Measurements from ENCODE around the gene NEK3.
A peak's percentile ranks its signal among the peaks of the same experiment; 100 is the strongest.
"Not testable (repeated sequence)": the region's sequence is repeated elsewhere in the genome, so short reads cannot be mapped to it uniquely, and the experiment has no call there.

NEK3 gene

DNA sequence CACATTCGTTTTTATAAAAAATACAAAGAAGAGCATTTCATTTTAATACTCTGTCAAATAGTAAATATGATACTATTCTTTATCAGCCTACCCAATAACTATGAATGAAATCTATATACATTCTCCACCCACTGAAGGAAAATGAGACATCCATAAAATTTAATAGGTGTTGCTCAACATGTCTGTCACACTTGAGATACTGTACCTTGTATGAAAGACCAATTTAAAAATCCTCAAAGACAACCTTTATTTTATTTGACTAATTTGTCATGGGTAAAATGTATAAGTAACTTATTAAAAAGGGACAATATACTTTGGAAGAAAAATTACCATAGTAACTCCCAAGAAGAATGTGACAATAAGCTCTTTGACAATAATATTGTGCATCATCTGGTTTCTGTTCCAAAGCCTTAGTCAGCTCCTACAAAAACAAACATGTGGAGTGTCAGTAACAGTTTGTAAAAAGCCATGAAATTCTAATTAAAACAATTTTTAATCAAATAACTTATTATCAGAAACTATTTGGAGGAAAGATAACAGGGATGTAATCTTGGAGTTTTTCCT is 11.5 kb upstream of the NEK3 start:
- DNase-seq (ENCODE audit: low read depth) = not testable (repeated sequence)

DNA sequence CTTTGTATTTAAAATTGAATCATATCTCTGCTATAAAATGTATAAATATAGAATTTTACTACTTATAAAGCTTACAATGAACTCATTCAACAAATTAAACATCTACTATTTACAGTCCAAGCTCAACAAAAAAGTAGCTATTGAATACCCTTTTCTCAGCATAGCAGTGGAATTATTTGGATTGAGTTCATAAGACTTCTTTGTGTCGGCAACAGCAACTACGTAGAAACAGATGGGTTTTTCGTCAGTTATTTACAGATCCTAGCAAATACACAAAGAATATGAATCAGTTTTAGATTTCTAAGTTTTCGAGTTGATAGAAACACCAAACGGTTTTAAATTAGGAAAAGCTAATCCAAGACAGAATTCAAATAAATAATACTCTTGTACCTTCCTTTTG is 10.4 kb upstream of the NEK3 start:
- no peak for DNase-seq (ENCODE audit: low read depth)

DNA sequence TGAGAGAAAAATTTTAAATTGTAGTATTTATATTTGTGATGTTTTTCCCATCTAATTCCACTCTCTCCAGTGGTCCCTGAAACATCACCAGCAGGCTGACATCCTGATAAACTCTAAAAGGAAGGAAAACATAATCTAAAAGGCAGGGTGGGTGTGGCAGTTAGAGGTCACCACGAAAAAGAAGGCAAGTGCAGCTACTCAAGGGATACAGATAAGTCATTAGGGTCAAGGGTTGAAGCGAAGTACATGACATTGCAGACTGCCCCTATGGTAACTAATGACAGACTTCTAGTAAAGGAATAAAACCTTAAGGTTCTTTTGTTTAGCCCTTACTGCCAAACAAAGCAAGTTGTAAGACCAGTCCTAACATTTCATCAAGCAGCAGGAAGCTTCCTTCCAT is 6.0 kb upstream of the NEK3 start:
- no peak for DNase-seq (ENCODE audit: low read depth)

DNA sequence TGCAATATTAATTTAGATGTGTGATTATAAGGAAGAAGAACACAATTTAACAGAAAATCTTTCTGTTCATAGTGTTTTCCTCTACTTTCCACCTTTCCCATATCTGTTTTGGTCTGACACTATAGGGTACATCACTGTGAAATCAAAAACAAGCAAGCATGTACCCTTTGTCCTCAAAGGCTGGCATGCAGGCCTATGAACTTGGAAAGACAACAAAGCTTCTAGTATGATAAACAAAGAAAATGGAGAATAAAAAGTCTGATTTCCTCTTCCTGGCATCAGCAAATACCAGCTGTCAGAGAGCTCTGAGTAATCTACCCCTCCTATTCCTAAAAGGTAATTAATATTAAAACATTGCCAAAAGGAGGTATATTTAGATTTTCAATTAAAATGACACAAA is 5.6 kb upstream of the NEK3 start:
- DNase-seq (ENCODE audit: low read depth) = no peak

DNA sequence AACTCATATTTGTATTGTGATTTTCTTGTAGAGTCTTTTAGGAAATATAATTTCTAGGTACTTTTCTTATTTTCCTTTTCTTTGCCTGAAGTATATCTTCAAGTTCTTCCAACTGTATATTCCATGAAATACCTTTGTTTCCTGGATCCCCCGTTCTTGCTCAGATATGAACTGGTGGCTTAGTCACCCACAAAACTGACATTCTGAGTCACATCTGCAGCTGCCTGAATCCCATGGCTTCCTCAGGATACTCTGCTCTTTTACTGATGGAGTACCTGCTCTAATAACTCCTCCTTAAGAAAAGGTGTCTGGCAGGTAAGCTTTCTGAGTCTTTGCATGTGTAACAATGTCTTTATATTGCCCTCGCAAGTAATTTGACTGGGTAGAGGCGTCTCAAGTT is 4.5 kb upstream of the NEK3 start:
- DNase-seq (ENCODE audit: low read depth) = not testable (repeated sequence)

DNA sequence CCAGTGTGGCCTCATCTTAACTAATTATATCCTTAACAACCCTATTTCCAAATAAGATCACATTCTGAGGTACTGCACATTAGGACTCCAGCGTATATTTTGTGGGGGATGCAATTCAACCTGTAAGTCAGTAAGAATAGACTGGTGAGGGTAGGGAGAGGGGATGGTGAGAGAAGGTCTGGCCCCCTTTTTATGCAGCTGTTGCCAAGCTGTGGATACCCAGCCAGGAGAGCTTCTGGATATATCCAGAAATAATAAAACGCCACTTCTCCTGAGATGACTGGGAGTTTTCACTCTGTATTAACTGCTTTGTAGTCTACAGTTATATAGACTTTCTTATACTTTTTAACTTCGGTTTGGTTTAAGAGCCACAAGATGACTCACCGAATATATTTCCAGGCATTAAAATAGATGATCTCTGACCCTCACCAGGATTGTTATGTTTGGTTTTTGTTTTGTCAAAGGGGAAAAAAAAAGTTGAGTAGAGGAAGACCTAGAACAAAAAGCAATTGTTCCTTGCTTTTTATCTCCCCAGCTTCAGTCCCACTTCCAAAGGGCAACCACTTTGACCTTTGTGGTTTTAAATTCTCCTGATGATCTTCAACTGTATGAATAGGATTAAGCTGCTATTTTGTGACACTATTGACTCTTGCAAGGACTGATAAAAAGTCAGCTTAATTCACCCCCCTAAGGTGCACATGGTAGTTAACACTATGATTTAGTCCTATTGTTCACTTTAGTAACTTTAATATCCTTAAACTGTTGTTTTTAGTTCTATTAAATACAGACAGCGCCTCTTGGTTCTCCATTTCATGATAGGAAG is 3.1 kb upstream of the NEK3 start:
- DNase-seq (ENCODE audit: low read depth) = no peak

DNA sequence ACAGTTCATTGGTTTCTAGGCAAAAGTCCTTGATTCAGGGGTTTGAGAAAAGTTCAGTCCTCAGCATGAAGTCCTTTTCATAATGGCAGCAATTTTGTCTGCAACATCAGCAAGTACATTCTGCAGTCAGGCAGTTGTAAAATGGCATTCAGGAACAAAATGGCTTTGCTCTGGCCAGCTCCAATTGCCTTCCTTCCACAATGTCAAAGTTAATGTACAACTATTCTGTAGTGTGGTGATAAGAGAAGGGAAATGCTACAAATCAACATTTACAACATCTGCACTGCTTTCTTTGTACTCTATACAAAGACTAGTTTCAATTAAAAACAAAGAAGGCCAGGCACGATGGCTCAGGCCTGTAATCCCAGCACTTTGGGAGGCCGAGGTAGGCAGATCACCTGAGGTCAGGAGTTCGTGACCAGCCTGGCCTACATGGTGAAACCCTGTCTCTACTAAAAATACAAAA is 1.8 kb upstream of the NEK3 start:
- DNase-seq (ENCODE audit: low read depth) = no peak

DNA sequence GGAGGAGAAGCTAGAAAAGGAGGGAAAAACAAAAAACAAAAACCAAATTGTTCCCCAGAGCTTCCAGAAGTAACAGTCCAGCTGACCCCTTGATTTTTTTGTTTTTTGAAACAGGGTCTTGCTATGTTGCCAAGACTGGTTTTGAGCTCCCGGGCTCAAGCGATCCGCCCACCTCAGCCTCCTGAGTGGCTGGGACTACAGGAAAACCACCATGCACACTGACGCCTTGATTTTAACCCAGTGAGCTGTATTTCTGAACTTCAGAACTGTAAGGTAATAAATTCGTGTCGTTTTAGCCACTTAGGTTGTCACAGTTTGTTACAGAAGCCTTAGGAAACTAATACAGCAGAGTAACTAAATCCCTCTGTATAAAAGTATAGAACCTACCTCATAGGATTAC is 1.1 kb upstream of the NEK3 start:
- no peak for DNase-seq (ENCODE audit: low read depth)

DNA sequence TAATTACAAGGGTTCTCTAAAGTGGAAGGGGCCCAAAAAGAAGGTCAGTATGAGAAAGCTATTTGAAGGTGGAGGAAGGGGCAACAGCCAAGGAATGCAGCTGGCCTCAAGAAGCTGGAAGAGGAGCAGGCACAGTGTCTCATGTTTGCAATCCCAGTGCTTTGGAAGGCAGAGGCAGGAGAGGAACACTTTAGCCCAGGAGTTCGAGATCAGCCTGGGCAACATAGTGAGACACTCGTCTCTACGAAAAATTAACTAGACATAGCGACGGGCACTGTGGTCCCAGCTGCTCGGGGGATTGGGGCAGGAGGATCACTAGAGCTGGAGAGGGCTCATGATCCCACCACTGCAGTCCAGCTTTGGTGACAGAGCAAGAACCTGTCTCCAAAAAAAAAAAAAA is 656 bp upstream of the NEK3 start:
- DNase-seq (ENCODE audit: low read depth) = no peak

DNA sequence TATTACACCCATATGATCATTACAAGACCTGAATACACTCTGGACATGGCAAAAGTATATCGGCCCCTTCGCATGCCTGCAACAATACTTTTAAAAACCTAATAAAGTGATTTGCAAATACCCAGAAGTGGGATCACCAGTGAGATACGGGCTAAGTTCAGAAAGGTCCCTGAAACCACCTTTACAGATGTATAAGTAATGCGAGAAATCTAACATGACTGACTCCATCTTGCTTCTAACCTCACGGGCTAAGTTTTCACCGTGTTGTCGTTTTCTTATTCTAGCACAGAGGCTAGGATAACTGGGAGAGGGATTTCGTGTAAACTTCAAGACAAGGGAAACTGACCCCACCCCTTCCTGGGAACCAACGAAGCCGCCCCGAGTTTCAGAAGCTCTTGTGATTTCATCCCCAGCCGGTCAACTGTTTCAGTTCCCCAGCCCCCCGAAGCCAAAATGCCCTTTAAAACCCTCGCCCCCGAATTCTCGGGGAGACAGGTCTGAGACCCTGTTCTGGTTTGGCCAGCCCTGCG is 703 bp downstream of the NEK3 start:
- no peak for DNase-seq (ENCODE audit: low read depth)

DNA sequence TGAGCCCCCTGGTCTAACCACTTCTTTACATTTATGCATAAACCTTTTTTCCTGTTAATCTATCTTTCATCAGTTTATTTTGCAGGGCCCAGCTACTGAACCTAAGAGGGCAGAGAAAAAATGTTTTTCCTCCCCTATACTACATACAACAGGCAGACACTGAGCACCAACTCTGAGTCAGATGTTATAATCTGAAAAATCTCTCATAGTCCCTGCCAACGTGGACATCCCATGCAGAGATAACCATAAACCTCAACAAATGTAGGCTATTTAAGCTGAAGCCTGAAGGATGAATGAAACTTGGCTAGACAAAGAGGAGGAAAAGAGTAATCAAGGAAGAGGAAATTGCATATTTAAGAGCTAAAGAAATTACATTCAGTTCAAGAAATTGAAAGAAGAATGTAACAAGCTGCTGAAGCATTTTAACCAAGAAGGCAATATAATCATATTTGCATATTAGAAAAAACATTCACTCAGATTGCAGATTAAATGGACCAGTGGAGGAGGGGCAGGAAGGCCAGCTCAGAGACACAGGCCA is 2.6 kb downstream of the NEK3 start:
- DNase-seq (ENCODE audit: low read depth) = no peak

DNA sequence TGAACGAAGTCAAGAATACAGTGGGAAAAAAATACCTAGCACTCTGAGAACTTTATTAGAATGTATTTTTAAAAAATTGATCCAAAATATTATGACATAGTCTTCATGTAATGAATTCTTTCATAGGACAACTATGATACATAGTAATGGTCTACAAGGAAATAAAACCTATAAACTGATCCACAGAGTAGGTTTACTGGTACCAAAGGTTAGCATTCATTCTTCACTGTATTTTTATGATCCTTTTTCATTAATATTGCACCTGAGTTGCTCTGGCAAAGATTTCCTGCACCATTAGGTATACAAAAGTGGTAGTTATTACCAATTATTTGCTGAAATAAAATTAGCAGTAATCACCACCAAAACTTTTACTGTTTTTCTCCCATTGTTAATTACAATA is 4.2 kb downstream of the NEK3 start:
- DNase-seq (ENCODE audit: low read depth) = no peak

DNA sequence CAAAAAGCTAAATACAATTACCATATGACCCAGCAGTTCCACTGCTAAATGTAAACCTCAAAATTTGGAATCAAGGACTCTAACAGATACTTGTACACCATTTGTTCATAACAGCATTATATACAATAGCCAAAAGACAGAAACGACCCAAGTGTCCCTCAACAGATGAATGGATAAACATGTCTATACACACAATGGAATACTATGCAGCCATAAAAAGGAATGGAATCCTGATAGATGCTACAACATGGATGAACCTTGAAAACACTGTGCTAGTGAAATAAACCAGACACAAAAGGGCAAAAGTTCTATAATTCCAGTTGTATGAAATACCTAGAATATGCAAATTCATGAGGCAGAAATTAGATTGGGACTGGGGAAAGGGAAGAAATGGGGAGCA is 12.2 kb downstream of the NEK3 start:
- no peak for DNase-seq (ENCODE audit: low read depth)

DNA sequence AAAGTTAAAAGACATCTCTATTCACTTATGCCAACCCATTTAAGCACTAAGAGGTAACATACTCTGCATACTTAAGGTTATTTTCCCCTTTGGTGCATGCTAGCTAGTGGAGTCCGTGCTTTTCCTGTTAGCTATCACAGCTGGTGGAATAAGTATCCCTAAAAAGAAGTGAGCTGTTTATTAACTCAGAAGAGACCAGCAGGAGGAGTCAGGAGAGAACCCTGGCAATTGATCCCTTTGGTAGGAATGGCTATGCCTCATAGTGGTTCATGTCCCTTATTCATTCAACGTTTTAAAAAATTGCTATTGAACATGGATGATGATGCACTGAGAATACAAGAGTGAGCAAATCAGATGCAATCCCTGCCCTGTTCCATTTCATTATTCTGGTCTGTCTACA is 18.1 kb downstream of the NEK3 start:
- DNase-seq (ENCODE audit: low read depth) = no peak

DNA sequence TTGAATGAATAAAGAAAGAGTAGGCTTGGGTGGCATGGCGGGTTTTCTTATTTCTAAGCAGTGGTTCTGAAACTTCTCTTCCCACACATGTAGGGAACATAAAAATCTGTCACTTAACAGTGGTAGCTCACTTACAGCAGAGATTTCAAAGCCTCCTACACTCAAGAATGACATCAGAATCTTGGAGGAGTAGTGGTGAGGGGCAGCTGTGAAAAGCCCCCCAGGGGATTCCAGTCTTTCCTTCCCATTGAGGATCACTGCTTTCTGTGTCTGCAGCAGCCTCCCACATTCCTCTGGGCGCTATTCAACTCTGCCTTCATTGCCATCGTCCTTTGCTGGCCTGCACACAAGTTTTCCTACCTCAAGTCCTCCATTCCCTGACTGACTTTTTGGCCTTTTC is 21.9 kb downstream of the NEK3 start:
- no peak for DNase-seq (ENCODE audit: low read depth)

DNA sequence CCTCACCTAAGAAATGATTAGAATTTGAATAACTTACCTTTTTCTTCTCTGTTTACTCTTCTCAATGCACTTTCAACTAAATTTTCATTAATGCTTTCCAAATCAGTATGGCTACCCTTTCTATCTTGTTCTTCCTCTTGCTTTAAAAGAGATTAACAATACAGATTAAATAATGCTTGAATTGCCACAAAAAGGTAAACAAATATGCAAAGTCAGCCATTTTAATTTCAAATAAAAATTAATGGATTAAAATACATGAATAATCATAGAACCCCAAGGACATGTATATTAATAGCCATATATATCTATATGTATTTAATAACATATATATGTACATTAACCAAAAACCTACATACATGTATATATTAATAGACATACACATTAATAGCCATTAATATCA is 22.6 kb downstream of the NEK3 start:
- no peak for DNase-seq (ENCODE audit: low read depth)

DNA sequence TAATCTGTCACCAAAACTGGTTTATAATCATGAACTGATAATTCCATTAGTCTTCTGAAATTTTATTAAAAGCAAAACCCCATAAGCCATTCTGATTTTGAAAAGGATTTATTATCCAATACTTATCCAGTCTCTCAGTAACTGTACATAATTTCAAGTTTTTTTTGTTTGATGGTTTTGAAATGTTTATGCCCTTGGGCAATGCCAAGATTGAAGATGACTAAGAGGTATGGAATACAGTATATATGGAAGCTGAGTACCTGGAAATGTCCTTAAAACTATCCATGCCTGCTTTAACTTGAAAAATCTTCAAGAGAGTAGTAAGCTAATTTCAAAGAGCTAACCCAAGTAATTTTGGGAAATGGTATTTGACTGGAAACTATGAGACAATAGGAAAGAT is 28.8 kb downstream of the NEK3 start:
- DNase-seq (ENCODE audit: low read depth) = no peak

DNA sequence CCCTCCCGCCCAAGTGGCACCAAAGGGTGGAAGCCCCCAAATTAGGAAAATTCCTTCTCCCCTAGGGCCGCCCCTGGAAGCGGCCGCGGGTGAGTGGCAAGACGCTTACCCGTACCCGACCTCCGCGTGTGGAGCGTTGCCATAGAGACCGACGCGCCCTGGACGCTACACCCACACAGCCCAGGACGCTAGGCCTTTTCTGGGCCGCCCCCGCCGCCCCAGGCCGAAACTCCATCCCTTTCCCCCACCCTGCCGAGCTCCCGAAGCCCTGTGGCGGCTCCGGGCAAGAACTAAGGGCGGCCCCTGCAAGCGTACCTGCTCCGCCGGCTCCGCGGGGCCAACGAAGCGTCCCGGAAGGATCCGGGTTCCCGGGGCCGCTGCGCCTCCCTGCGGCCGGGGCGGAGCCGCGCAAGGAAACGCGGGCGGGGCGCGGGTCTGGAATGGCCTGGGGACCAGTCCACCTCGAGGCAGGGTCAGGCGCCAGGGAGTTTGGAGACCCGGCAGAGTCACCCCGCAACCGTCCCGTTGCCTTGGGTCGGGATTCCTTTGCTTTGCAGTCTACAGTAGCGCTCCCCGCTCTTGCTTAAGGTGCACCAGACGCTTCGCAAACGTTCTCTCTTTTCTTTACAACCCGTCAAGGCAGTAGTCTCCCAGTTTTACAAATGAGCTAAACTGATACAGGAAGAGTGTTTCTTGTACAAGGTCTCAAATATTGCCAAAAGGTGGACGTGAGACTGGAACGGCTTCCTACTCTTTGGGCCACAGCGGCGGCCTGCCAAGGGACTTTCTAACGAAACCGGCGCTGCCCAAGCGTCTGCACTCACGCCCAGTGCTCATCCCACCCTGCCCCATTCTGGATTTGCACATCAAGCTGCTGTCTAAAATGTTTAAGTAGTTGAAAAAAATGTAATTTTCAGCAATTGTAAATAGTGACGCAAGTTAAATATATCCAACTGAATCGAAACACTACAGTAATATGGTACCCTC is 30.4 kb downstream of the NEK3 start, which contains the start of gene NEK5:
Gene NEK5 (minus strand): TSS at position 360 of the 987 bp plus-strand sequence. CDS start 1,591 bp downstream, outside the sequence.
- peak; percentile 25 for DNase-seq (ENCODE audit: low read depth)

DNA sequence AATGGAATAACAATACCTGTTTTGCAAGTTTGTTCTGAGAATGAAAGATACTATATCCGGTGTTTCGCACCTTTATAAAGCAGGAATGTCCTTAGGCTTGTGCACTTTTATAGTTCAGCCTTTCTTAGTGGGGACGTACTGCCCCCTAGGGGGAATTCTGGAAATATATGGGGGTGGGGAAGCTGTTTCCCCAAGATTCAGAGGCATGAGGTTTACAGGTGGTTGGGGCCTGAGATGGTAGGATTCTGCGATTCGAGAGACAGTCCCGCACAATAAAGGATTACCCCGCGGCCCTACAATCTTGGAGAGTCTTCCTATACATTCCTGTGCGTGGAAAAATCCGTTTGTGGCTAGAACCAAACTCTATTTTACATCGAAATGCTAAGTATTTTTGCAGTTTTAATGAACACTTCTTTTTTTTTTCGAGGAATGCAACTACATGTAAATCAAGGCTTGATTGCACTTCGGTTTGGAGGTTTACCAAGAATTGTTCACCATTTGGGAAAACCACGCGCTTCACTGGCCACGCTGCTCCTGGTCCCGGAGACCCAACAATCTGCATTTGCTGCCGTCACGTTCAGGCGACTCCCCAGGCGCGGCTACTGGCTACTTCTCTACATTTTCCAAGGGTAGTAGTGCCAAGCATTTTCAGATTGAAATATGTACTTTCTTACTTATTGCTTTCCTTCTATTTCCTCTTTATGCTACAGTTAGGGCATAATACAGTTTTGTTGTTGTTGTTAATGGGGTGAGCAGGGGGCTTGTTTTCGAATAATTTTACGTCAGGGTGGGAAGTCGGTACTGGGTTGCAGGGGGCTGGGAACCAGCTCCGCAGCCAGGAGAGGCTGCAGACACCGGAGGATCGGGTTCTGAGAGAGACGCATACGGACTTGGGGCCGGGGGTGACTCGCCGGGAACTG is 31.4 kb downstream of the NEK3 start:
- DNase-seq (ENCODE audit: low read depth) = peak; percentile 15

DNA sequence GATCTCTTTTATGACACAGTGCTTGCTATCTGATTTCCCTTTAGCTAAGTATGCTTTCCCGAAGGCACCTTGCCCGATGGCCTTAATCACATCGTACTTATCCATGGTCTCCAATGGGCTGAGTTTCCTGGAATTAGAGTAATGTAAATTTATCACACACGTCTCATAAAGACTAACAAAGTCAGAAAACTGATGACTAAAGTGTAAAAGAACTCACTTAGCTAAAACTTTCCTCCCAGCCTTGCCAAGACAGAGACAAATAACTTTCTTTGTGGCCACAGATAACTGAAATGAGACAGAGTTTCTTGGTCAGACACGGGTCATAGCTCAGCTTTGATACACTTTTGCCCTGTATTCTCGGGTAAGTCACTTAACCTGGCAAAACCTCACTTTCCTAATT is 32.0 kb downstream of the NEK3 start:
- no peak for DNase-seq (ENCODE audit: low read depth)

DNA sequence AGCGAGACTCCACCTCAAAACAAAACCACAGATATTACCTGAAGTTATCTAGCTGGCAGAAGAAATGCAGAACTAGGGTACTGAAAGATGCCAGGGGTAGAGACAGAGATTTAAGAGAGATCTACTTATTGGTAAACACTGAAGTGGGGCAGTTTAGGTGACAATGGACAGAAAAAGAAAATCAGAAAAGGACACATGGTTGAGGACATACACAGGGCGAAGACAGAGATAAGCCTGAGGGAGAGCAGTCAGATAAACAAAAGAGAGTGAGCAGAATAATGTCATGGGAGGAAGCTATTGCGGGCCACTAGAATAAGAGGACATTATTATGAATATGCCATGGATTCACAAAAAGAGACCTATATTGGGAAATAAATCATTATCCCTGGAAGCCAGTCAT is 33.9 kb downstream of the NEK3 start:
- no peak for DNase-seq (ENCODE audit: low read depth)

Measured in activated T-helper 1 cell treated with Interleukin-2 at 50 U/mL for 16 hours (primary cell).